DND-41 (cell line): ENCODE data around the gene DOCK8.

Experiments used
- EZH2 ChIP-seq: IDR thresholded peaks from 3 replicates; pipeline ENCODE4 v1.6.1; 2012; ENCODE audit warnings: borderline replicate concordance, low read depth, mild to moderate bottlenecking, moderate library complexity, low read length, inconsistent platforms; ENCODE audit not compliant: severe bottlenecking
- TF ChIP-seq, protein P1 (sequence below): IDR thresholded peaks from 2 replicates; pipeline ENCODE4 v1.5.1; 2012; ENCODE audit warnings: borderline replicate concordance, low read length, moderate library complexity, mild to moderate bottlenecking; ENCODE audit not compliant: poor library complexity, severe bottlenecking; ENCODE audit errors: extremely low read depth

- TF ChIP-seq, protein P1, sequence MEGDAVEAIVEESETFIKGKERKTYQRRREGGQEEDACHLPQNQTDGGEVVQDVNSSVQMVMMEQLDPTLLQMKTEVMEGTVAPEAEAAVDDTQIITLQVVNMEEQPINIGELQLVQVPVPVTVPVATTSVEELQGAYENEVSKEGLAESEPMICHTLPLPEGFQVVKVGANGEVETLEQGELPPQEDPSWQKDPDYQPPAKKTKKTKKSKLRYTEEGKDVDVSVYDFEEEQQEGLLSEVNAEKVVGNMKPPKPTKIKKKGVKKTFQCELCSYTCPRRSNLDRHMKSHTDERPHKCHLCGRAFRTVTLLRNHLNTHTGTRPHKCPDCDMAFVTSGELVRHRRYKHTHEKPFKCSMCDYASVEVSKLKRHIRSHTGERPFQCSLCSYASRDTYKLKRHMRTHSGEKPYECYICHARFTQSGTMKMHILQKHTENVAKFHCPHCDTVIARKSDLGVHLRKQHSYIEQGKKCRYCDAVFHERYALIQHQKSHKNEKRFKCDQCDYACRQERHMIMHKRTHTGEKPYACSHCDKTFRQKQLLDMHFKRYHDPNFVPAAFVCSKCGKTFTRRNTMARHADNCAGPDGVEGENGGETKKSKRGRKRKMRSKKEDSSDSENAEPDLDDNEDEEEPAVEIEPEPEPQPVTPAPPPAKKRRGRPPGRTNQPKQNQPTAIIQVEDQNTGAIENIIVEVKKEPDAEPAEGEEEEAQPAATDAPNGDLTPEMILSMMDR, result no peak
- no peak for TF ChIP-seq EZH2
These were observed 150.8 kb downstream of the DOCK8 start for GRCh38 chr9:365436-365835.
